Peyer's patch (tissue), 4 donors: ENCODE data around the gene UBR3. TPM values are rescaled to one million over a fixed set of nuclear protein-coding genes. Genes with fewer than 3 reads are reported as not detected.

ENCODE experiments used
- DNase-seq, 3 donors: peaks; one replicate each; pipeline ENCODE4 v3.0.0-alpha.2; 2017 to 2019
- H3K27ac ChIP-seq, 4 donors: fragments of 200-600 bp; sonication (generic); one replicate each; pipeline ENCODE4 v1.5.1; 2016 to 2019
- H3K27me3 ChIP-seq, 2 donors: fragments of 200-600 bp; sonication (generic); one replicate each; pipeline ENCODE4 v1.5.1; 2019
- H3K36me3 ChIP-seq, 3 donors: fragments of 200-600 bp; sonication (generic); one replicate each; pipeline ENCODE4 v1.5.1; 2016 to 2019
- H3K4me1 ChIP-seq, 4 donors: fragments of 200-600 bp; sonication (generic); one replicate each; pipeline ENCODE4 v1.5.1; 2016 to 2019
- H3K4me3 ChIP-seq, 4 donors: fragments of 200-600 bp; sonication (generic); 1 replicate in 3 of 4; 2 replicates in 1 of 4; pipeline ENCODE4 v1.5.1; 2016 to 2019; ENCODE audit warnings: mild to moderate bottlenecking in 1 of 4
- H3K9me3 ChIP-seq, 4 donors: fragments of 200-600 bp; sonication (generic); one replicate each; pipeline ENCODE4 v1.5.1; 2016 to 2019; ENCODE audit warnings: mild to moderate bottlenecking in 1 of 4
- POLR2A ChIP-seq, 2 donors: fragments of 450-650 bp; IDR thresholded peaks; one replicate each; pipeline ENCODE4 v1.5.1; 2017; ENCODE audit warnings: antibody characterized with exemption in 2 of 2, mild to moderate bottlenecking in 2 of 2, moderate library complexity in 2 of 2
- total RNA-seq, 4 donors: library from RNA; depleted of rRNA; stranded (reverse); fragments of >200 nt; gene quantifications; one replicate each; pipeline ENCODE4 v1.1.0, GENCODE V29; 2016
- TF ChIP-seq, protein P1 (sequence below), 6 experiments: fragments of 450-650 bp in 4 of 6; fragments of 200-600 bp in 2 of 6; sonication (generic) in 1 of 6; IDR thresholded peaks; one replicate each; pipeline ENCODE4 v1.5.1; 2017 to 2019; ENCODE audit warnings: antibody characterized with exemption in 6 of 6, mild to moderate bottlenecking in 3 of 6, moderate library complexity in 1 of 6

UBR3 gene
- 10 to 100 TPM; 45.4 to 90.0 (median 72.4) TPM for total RNA-seq

GRCh38 chr2:169827272-169828140 lies at the start of gene UBR3:
TSS of gene UBR3 (plus strand) at chr2:169827454. CDS start at chr2:169827508, 54 bp downstream.
- H3K4me3 ChIP-seq: peak within 1 kb of the TSS; percentile 76 to 97 (median 88)
- H3K27me3 ChIP-seq: no peaks in the 10 kb centered on the region
- peak; percentile 73 to 74 for TF ChIP-seq POLR2A (IDR thresholded peaks at IDR 0.05)
- TF ChIP-seq, protein P1, sequence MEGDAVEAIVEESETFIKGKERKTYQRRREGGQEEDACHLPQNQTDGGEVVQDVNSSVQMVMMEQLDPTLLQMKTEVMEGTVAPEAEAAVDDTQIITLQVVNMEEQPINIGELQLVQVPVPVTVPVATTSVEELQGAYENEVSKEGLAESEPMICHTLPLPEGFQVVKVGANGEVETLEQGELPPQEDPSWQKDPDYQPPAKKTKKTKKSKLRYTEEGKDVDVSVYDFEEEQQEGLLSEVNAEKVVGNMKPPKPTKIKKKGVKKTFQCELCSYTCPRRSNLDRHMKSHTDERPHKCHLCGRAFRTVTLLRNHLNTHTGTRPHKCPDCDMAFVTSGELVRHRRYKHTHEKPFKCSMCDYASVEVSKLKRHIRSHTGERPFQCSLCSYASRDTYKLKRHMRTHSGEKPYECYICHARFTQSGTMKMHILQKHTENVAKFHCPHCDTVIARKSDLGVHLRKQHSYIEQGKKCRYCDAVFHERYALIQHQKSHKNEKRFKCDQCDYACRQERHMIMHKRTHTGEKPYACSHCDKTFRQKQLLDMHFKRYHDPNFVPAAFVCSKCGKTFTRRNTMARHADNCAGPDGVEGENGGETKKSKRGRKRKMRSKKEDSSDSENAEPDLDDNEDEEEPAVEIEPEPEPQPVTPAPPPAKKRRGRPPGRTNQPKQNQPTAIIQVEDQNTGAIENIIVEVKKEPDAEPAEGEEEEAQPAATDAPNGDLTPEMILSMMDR (IDR thresholded peaks at IDR 0.05): peak in 3 of 6 experiments; percentile 1 to 19 (median 3)
- no peaks in the 10 kb centered on the region for H3K36me3 ChIP-seq
- DNase-seq: peak; percentile 92 to 97 (median 96)
- peaks cover 0 to 38% (median 5%) of the 10 kb centered on the region in 4 donors for H3K4me1 ChIP-seq
- H3K9me3 ChIP-seq: no peaks in the 10 kb centered on the region
- peak within 1 kb of the TSS; percentile 72 to 91 (median 88) for H3K27ac ChIP-seq

DNA sequence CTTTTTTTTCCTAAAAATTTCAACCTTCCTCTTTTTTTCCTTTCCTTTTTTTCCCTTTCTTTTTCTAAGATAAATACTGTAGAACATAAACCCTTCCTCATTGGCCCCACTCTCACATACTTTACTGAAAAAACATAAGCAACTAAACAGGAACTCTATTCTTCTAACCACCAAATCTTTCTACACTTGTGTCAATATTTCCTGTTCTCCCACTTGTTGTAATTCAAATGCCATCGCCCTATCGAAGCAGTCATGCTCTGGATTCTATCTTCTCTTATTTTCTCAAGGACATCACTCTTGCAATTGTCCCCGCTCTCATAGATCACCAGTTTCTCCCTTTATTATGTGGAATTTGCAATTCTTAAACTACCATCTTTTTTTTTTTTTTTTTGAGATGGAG lies 48.8 kb upstream of the UBR3 start:
- H3K9me3 ChIP-seq: no peaks in the 10 kb centered on the region
- H3K4me3 ChIP-seq: no peak overlapping the region
- H3K36me3 ChIP-seq: no peaks in the 10 kb centered on the region
- H3K27me3 ChIP-seq: no peaks in the 10 kb centered on the region
- H3K27ac ChIP-seq: no peak overlapping the region
- no peak for DNase-seq
- no peaks in the 10 kb centered on the region for H3K4me1 ChIP-seq
- TF ChIP-seq, protein P1 (IDR thresholded peaks at IDR 0.05): no peak
- no peak for TF ChIP-seq POLR2A (IDR thresholded peaks at IDR 0.05)

GRCh38 chr2:169781249-169782013 lies 45.8 kb upstream of the UBR3 start:
- Histone ChIP-seq H3K36me3 (no peaks in the 10 kb centered on the region), H3K27ac (no peak overlapping the region), H3K9me3 (no peaks in the 10 kb centered on the region), H3K4me1 (no peaks in the 10 kb centered on the region), H3K27me3 (no peaks in the 10 kb centered on the region), H3K4me3 (no peak overlapping the region)
- no peak for TF ChIP-seq POLR2A (IDR thresholded peaks at IDR 0.05)
- TF ChIP-seq, protein P1 (IDR thresholded peaks at IDR 0.05): no peak
- DNase-seq: no peak

DNA sequence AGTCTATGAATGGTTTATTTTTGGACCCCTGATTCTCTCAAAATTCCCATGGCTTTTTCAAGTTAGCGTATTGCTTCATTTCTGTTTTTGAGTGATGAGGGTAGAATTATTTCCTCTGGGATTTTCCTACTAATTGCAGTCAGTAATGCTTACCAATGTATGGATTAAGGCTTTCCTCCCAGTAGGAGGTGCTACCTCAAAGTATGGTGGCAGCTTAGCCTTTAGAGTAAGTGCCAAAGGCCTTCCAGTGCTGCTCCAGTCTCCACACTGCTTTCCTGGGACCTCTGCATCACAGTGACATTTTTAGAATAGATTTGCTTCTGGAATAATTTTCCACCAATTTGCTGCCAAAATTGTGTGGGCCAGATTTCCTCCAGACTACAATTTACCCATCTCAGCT lies 44.7 kb upstream of the UBR3 start:
- Histone ChIP-seq H3K27ac (no peak overlapping the region), H3K27me3 (no peaks in the 10 kb centered on the region), H3K4me3 (no peak overlapping the region), H3K36me3 (no peaks in the 10 kb centered on the region), H3K9me3 (no peaks in the 10 kb centered on the region), H3K4me1 (no peaks in the 10 kb centered on the region)
- no peak for TF ChIP-seq POLR2A (IDR thresholded peaks at IDR 0.05)
- TF ChIP-seq, protein P1 (IDR thresholded peaks at IDR 0.05): no peak
- DNase-seq: no peak

DNA sequence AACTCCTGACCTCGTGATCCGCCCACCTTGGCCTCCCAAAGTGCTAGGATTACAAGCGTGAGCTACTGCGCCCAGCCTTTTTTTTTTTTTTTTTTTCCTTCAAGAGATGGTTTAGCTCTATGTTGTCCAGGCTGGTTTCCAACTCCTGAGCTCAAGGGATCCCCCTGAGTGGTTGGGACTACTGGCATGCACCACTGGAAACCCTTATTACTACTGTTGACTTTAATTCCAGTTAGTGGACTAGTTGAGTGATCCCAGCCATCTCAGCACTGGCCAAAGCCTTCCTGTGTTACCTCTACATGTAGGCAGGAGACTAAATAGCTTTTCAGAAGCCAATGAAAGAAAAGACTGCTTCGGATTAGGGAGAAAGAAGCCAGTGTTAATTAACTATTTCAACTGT lies 36.7 kb upstream of the UBR3 start:
- no peaks in the 10 kb centered on the region for H3K36me3 ChIP-seq
- no peak overlapping the region for H3K27ac ChIP-seq
- no peak for DNase-seq
- H3K9me3 ChIP-seq: no peaks in the 10 kb centered on the region
- H3K4me3 ChIP-seq: no peak overlapping the region
- peaks cover 0 to 4% (median 0%) of the 10 kb centered on the region in 4 donors for H3K4me1 ChIP-seq
- H3K27me3 ChIP-seq: no peaks in the 10 kb centered on the region
- no peak for TF ChIP-seq POLR2A (IDR thresholded peaks at IDR 0.05)
- TF ChIP-seq, protein P1 (IDR thresholded peaks at IDR 0.05): no peak
